ENCODE data around the gene DTWD1.

Gene DTWD1

GRCh38 chr15:49645277-49645676 lies 24.4 kb downstream of the DTWD1 start:
- TF ChIP-seq CTCF (conservative IDR thresholded peaks at IDR 0.05; ENCODE audit: control insufficient read depth, insufficient read depth, low read depth, low read length): no peak
- no peak overlapping the region for H3K4me3 ChIP-seq (ENCODE audit: control insufficient read depth, low read depth, low read length)
- DNase-seq (ENCODE audit: low read depth): no peak

- TF ChIP-seq CTCF (conservative IDR thresholded peaks at IDR 0.05; ENCODE audit: control insufficient read depth, insufficient read depth, low read depth, low read length): no peak
- DNase-seq (ENCODE audit: low read depth): peak; percentile 82
- no peak overlapping the region for H3K4me3 ChIP-seq (ENCODE audit: control insufficient read depth, low read depth, low read length)
Observed at GRCh38 chr15:49645941-49646340, 25.1 kb downstream of the DTWD1 start.

DNA sequence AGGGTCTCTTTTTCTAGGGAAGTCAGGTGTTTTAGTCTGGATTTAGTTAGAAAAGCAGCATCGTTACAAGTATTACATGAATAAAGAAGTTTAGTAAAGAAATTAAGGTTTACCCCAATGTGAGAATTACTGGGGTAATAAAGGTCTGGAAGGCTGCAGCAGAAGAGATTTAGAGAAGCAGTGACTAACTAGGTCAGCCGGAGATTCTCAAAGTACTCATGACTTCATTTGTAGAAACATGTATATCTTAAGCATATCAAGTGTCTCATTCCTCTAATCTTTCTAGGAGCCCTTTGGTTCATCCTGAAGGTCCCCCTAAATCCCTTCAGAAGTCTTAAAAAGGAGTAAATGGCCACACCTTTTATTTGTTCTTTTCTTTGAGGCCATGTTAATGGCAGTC lies 26.0 kb downstream of the DTWD1 start:
- TF ChIP-seq CTCF (conservative IDR thresholded peaks at IDR 0.05; ENCODE audit: control insufficient read depth, insufficient read depth, low read depth, low read length): no peak
- H3K4me3 ChIP-seq (ENCODE audit: control insufficient read depth, low read depth, low read length): no peak overlapping the region
- DNase-seq (ENCODE audit: low read depth): no peak

GRCh38 chr15:49649987-49650386 lies 29.1 kb downstream of the DTWD1 start:
- no peak for TF ChIP-seq CTCF (conservative IDR thresholded peaks at IDR 0.05; ENCODE audit: control insufficient read depth, insufficient read depth, low read depth, low read length)
- DNase-seq (ENCODE audit: low read depth): peak; percentile 52
- no peak overlapping the region for H3K4me3 ChIP-seq (ENCODE audit: control insufficient read depth, low read depth, low read length)

- TF ChIP-seq CTCF (conservative IDR thresholded peaks at IDR 0.05; ENCODE audit: control insufficient read depth, insufficient read depth, low read depth, low read length): no peak
- DNase-seq (ENCODE audit: low read depth): no peak
- no peak overlapping the region for H3K4me3 ChIP-seq (ENCODE audit: control insufficient read depth, low read depth, low read length)
Observed at GRCh38 chr15:49650676-49651075, 29.8 kb downstream of the DTWD1 start.

DNA sequence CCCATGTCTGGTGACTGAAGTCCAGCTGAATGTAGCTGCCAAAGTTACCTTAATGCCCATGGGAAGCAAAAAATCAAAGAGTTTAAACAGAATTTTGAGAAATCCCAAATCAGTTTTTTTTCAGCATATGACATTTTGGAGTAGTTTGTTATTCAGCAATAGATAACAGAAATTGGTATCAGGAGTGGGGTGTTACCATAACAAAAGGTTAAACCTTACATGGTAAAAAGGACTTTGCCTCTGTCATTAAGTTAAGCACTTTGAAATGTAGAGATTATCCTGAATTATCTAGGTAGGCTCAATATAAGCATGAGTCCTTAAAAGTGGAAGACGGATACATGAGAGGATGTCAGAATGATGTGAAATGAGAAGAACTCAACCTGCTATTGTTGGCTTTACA lies 32.1 kb downstream of the DTWD1 start:
- no peak for TF ChIP-seq CTCF (conservative IDR thresholded peaks at IDR 0.05; ENCODE audit: control insufficient read depth, insufficient read depth, low read depth, low read length)
- no peak for DNase-seq (ENCODE audit: low read depth)
- H3K4me3 ChIP-seq (ENCODE audit: control insufficient read depth, low read depth, low read length): no peak overlapping the region

DNA sequence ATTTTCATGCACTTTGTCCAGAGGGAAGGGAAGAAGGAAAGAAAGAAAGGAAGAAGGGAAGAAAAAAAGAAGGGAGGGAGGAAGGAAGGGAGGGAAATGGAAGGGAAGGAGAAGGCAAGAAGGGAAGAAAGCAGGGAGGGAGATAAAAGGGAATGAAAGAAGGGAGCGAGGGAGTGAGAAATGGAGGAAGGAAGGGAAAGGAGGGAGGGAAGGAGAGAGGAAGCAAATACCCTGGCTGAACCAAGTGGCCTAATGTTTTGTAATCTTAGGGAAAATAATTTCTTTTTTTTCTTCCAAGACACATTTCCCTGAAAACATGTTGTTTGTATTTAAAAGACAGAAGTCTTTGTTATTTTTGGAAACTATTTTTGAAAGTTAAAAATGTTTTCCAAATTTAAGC lies 35.9 kb downstream of the DTWD1 start:
- TF ChIP-seq CTCF (conservative IDR thresholded peaks at IDR 0.05; ENCODE audit: control insufficient read depth, insufficient read depth, low read depth, low read length): no peak
- H3K4me3 ChIP-seq (ENCODE audit: control insufficient read depth, low read depth, low read length): no peak overlapping the region
- DNase-seq (ENCODE audit: low read depth): no peak
